ENCODE results near the gene AGMO.
"Not testable (repeated sequence)": the region's sequence is repeated elsewhere in the genome, so short reads cannot be mapped to it uniquely, and the experiment has no call there.

The AGMO gene

GRCh38 chr7:15559416-15559928 lies 2.3 kb downstream of the AGMO start:
- no peak for DNase-seq (ENCODE audit: low read depth, low spot score)

GRCh38 chr7:15558756-15559155 lies 3.1 kb downstream of the AGMO start:
- no peak for DNase-seq (ENCODE audit: low read depth, low spot score)

GRCh38 chr7:15557686-15558085 lies 4.1 kb downstream of the AGMO start:
- no peak for DNase-seq (ENCODE audit: low read depth, low spot score)

GRCh38 chr7:15557186-15557585 lies 4.6 kb downstream of the AGMO start:
- DNase-seq (ENCODE audit: low read depth, low spot score), result no peak

GRCh38 chr7:15556339-15557105 lies 5.3 kb downstream of the AGMO start:
- no peak for DNase-seq (ENCODE audit: low read depth, low spot score)

GRCh38 chr7:15555381-15555859 lies 6.4 kb downstream of the AGMO start:
- no peak for DNase-seq (ENCODE audit: low read depth, low spot score)

GRCh38 chr7:15554744-15555143 lies 7.1 kb downstream of the AGMO start:
- DNase-seq (ENCODE audit: low read depth, low spot score), result no peak

GRCh38 chr7:15554081-15554480 lies 7.7 kb downstream of the AGMO start:
- no peak for DNase-seq (ENCODE audit: low read depth, low spot score)

- not testable (repeated sequence) for DNase-seq (ENCODE audit: low read depth, low spot score)
Observed at GRCh38 chr7:15547320-15547719, 14.5 kb downstream of the AGMO start.

- DNase-seq (ENCODE audit: low read depth, low spot score), result no peak
Observed at GRCh38 chr7:15546272-15546792, 15.5 kb downstream of the AGMO start.

- no peak for DNase-seq (ENCODE audit: low read depth, low spot score)
Observed at GRCh38 chr7:15544050-15544449, 17.8 kb downstream of the AGMO start.

- no peak for DNase-seq (ENCODE audit: low read depth, low spot score)
Observed at GRCh38 chr7:15543256-15543655, 18.6 kb downstream of the AGMO start.

- no peak for DNase-seq (ENCODE audit: low read depth, low spot score)
Observed at GRCh38 chr7:15527648-15528047, 34.2 kb downstream of the AGMO start.

- no peak for DNase-seq (ENCODE audit: low read depth, low spot score)
Observed at GRCh38 chr7:15525652-15526263, 36.1 kb downstream of the AGMO start.

GRCh38 chr7:15524077-15524476 lies 37.7 kb downstream of the AGMO start:
- DNase-seq (ENCODE audit: low read depth, low spot score), result no peak

- not testable (repeated sequence) for DNase-seq (ENCODE audit: low read depth, low spot score)
Observed at GRCh38 chr7:15517865-15518264, 44.0 kb downstream of the AGMO start.

GRCh38 chr7:15515252-15515651 lies 46.6 kb downstream of the AGMO start:
- no peak for DNase-seq (ENCODE audit: low read depth, low spot score)

GRCh38 chr7:15508258-15508657 lies 53.6 kb downstream of the AGMO start:
- no peak for DNase-seq (ENCODE audit: low read depth, low spot score)

- no peak for DNase-seq (ENCODE audit: low read depth, low spot score)
Observed at GRCh38 chr7:15507708-15508107, 54.1 kb downstream of the AGMO start.

GRCh38 chr7:15507171-15507570 lies 54.6 kb downstream of the AGMO start:
- no peak for DNase-seq (ENCODE audit: low read depth, low spot score)

- no peak for DNase-seq (ENCODE audit: low read depth, low spot score)
Observed at GRCh38 chr7:15505761-15506160, 56.1 kb downstream of the AGMO start.

GRCh38 chr7:15504351-15504750 lies 57.5 kb downstream of the AGMO start:
- no peak for DNase-seq (ENCODE audit: low read depth, low spot score)
